ENCODE data around the gene PHF5A.

DNA sequence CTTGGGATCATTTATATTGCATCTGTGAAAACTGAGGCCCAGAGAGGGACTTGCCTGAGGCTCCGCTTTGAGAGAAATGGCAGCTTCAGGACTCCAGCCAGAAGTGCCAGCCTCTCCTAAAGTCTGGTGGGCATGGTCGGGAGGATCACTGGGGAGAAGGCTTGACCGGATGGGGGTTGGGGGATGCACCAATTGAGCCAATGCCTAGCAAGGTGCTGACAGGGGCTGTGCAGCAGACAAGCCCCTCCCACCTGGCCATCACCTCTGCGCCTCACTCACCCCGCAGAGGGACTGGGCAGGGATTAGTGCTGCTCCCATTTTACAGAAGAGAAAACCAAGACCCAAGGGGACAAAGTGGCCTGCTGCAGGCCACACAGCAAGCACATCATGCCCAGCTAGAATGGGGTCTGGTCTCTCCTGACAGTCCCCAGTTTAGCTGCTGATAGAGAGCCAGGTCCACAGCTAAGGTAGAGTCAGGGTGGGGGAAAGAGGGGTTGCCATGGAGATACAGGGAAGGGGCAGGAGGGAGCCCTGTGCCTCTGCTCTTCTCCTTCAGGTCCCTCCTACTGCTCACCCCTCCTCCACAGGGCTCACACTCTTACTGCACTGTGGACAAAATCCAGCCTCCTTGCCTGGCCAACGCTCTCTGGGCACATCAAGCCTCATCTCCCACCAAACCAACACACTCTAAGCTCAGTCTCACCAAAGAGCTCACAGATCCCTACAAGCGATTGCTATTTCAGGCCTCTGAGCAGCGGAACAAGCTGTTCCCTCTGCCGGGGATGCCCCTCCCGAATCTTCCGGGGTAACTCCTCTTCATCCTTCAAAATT, 57.3 kb downstream of the PHF5A start:
- TF ChIP-seq, protein P1, sequence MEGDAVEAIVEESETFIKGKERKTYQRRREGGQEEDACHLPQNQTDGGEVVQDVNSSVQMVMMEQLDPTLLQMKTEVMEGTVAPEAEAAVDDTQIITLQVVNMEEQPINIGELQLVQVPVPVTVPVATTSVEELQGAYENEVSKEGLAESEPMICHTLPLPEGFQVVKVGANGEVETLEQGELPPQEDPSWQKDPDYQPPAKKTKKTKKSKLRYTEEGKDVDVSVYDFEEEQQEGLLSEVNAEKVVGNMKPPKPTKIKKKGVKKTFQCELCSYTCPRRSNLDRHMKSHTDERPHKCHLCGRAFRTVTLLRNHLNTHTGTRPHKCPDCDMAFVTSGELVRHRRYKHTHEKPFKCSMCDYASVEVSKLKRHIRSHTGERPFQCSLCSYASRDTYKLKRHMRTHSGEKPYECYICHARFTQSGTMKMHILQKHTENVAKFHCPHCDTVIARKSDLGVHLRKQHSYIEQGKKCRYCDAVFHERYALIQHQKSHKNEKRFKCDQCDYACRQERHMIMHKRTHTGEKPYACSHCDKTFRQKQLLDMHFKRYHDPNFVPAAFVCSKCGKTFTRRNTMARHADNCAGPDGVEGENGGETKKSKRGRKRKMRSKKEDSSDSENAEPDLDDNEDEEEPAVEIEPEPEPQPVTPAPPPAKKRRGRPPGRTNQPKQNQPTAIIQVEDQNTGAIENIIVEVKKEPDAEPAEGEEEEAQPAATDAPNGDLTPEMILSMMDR (IDR thresholded peaks at IDR 0.05): no peak
- peak in 1 of 2 donors; percentile 66 for TF ChIP-seq POLR2A (IDR thresholded peaks at IDR 0.05)
